Measurements from ENCODE around the gene LITAF. TPM values are rescaled to one million over a fixed set of nuclear protein-coding genes. Genes with fewer than 3 reads are reported as not detected.

LITAF gene
- total RNA-seq, 8 experiments from 2014 or later: 11.0 to 73.6 (median 27.5) TPM

GRCh38 chr16:11575223-11575589 is 11.5 kb downstream of the LITAF start:
- Histone ChIP-seq H3K4me1 (replicated peaks in 1 of 2) (peaks cover 7 to 10% of the 10 kb centered on the region in 2 donors), H3K4me3 (no peak overlapping the region), H3K27ac (no peak overlapping the region)
- WGBS, 10 experiments: 92 to 100% (median 93%) methylated on average over 1 to 3 of the region's 7 CpGs; no CpG with 5 or more reads in 7 of the 10 experiments
- in situ Hi-C loops (cut with MboI; ENCODE audit: low pct_unique_long_range_greater_than_20kb in 2 of 9, low sequenced_read_pairs in 9 of 9, unreplicated experiment in 9 of 9): no loop called here
- no peak for ATAC-seq (replicated peaks in 6 of 8)

GRCh38 chr16:11572301-11572995 is 14.3 kb downstream of the LITAF start:
- ATAC-seq (replicated peaks in 6 of 8): peak in 1 of 8 experiments; percentile 13
- Histone ChIP-seq H3K4me3 (no peak overlapping the region), H3K27ac (no peak overlapping the region), H3K4me1 (replicated peaks in 1 of 2) (peaks cover 7 to 10% of the 10 kb centered on the region in 2 donors)
- WGBS, 10 experiments: 50 to 100% (median 91%) methylated on average over 1 to 8 of the region's 17 CpGs
- in situ Hi-C loops (cut with MboI; ENCODE audit: low pct_unique_long_range_greater_than_20kb in 2 of 9, low sequenced_read_pairs in 9 of 9, unreplicated experiment in 9 of 9): no loop called here

- WGBS, 10 experiments: 72 to 87% (median 80%) methylated on average over 1 to 3 of the region's 4 CpGs; no CpG with 5 or more reads in 5 of the 10 experiments
- Histone ChIP-seq H3K27ac (no peak overlapping the region), H3K4me3 (no peak overlapping the region), H3K4me1 (replicated peaks in 1 of 2) (peaks cover 1 to 5% of the 10 kb centered on the region in 2 donors)
- ATAC-seq (replicated peaks in 6 of 8): no peak
- in situ Hi-C loops (cut with MboI; ENCODE audit: low pct_unique_long_range_greater_than_20kb in 2 of 9, low sequenced_read_pairs in 9 of 9, unreplicated experiment in 9 of 9): no loop called here
Observed at GRCh38 chr16:11571549-11571948, 15.2 kb downstream of the LITAF start.

GRCh38 chr16:11570806-11571205 is 15.9 kb downstream of the LITAF start:
- no peak overlapping the region for H3K27ac ChIP-seq
- in situ Hi-C loops (cut with MboI; ENCODE audit: low pct_unique_long_range_greater_than_20kb in 2 of 9, low sequenced_read_pairs in 9 of 9, unreplicated experiment in 9 of 9): no loop called here
- H3K4me1 ChIP-seq (replicated peaks in 1 of 2): peaks cover 0 to 4% of the 10 kb centered on the region in 2 donors
- WGBS, 10 experiments: 47 to 100% (median 77%) methylated on average over 1 to 4 of the region's 5 CpGs; no CpG with 5 or more reads in 5 of the 10 experiments
- no peak for ATAC-seq (replicated peaks in 6 of 8)
- H3K4me3 ChIP-seq: no peak overlapping the region

GRCh38 chr16:11570258-11570657 is 16.5 kb downstream of the LITAF start:
- in situ Hi-C loops (cut with MboI; ENCODE audit: low pct_unique_long_range_greater_than_20kb in 2 of 9, low sequenced_read_pairs in 9 of 9, unreplicated experiment in 9 of 9): no loop called here
- H3K4me3 ChIP-seq: no peak overlapping the region
- no peak overlapping the region for H3K27ac ChIP-seq
- peaks cover 0 to 4% of the 10 kb centered on the region in 2 donors for H3K4me1 ChIP-seq (replicated peaks in 1 of 2)
- 50 to 100% (median 82%) methylated on average over 1 to 5 of the region's 6 CpGs; no CpG with 5 or more reads in 4 of the 10 experiments for WGBS, 10 experiments
- no peak for ATAC-seq (replicated peaks in 6 of 8)

GRCh38 chr16:11566398-11566797 is 20.3 kb downstream of the LITAF start:
- no peak for ATAC-seq (replicated peaks in 6 of 8)
- H3K4me3 ChIP-seq: no peak overlapping the region
- in situ Hi-C loops (cut with MboI; ENCODE audit: low pct_unique_long_range_greater_than_20kb in 2 of 9, low sequenced_read_pairs in 9 of 9, unreplicated experiment in 9 of 9): no loop called here
- peaks cover 1 to 4% of the 10 kb centered on the region in 2 donors for H3K4me1 ChIP-seq (replicated peaks in 1 of 2)
- H3K27ac ChIP-seq: no peak overlapping the region
- WGBS, 10 experiments: 65 to 100% (median 87%) methylated on average over 1 to 8 of the region's 9 CpGs; no CpG with 5 or more reads in 1 of the 10 experiments

- in situ Hi-C loops (cut with MboI; ENCODE audit: low pct_unique_long_range_greater_than_20kb in 2 of 9, low sequenced_read_pairs in 9 of 9, unreplicated experiment in 9 of 9): no loop called here
- Histone ChIP-seq H3K27ac (no peak overlapping the region), H3K4me3 (no peak overlapping the region), H3K4me1 (replicated peaks in 1 of 2) (peaks cover under 1 to 9% of the 10 kb centered on the region in 2 donors)
- 87 to 100% (median 97%) methylated on average over 1 to 9 of the region's 11 CpGs; no CpG with 5 or more reads in 3 of the 10 experiments for WGBS, 10 experiments
- no peak for ATAC-seq (replicated peaks in 6 of 8)
Observed at GRCh38 chr16:11565665-11566064, 21.1 kb downstream of the LITAF start.

- no peak for ATAC-seq (replicated peaks in 6 of 8)
- WGBS, 10 experiments: 73 to 100% (median 91%) methylated on average over 2 to 17 of the region's 24 CpGs; no CpG with 5 or more reads in 1 of the 10 experiments
- no peak overlapping the region for H3K27ac ChIP-seq
- H3K4me3 ChIP-seq: no peak overlapping the region
- H3K4me1 ChIP-seq (replicated peaks in 1 of 2): peaks cover 0 to 16% of the 10 kb centered on the region in 2 donors
- in situ Hi-C loops (cut with MboI; ENCODE audit: low pct_unique_long_range_greater_than_20kb in 2 of 9, low sequenced_read_pairs in 9 of 9, unreplicated experiment in 9 of 9): no loop called here
Observed at GRCh38 chr16:11564046-11564926, 22.4 kb downstream of the LITAF start.

- WGBS, 10 experiments: 20 to 100% (median 51%) methylated on average over 1 to 6 of the region's 6 CpGs; no CpG with 5 or more reads in 3 of the 10 experiments
- peaks cover 0 to 16% of the 10 kb centered on the region in 2 donors for H3K4me1 ChIP-seq (replicated peaks in 1 of 2)
- no peak overlapping the region for H3K27ac ChIP-seq
- no peak overlapping the region for H3K4me3 ChIP-seq
- peak in 1 of 8 experiments; percentile 26 for ATAC-seq (replicated peaks in 6 of 8)
- in situ Hi-C loops (cut with MboI; ENCODE audit: low pct_unique_long_range_greater_than_20kb in 2 of 9, low sequenced_read_pairs in 9 of 9, unreplicated experiment in 9 of 9): no loop called here
Observed at GRCh38 chr16:11563493-11564040, 23.2 kb downstream of the LITAF start.

- no peak overlapping the region for H3K4me3 ChIP-seq
- peaks cover 2 to 19% of the 10 kb centered on the region in 2 donors for H3K4me1 ChIP-seq (replicated peaks in 1 of 2)
- H3K27ac ChIP-seq: no peak overlapping the region
- no peak for ATAC-seq (replicated peaks in 6 of 8)
- 87 to 100% (median 96%) methylated on average over 2 to 9 of the region's 10 CpGs; no CpG with 5 or more reads in 2 of the 10 experiments for WGBS, 10 experiments
- in situ Hi-C loops (cut with MboI; ENCODE audit: low pct_unique_long_range_greater_than_20kb in 2 of 9, low sequenced_read_pairs in 9 of 9, unreplicated experiment in 9 of 9): no loop called here
Observed at GRCh38 chr16:11562941-11563340, 23.8 kb downstream of the LITAF start.

- peaks cover 7 to 24% of the 10 kb centered on the region in 2 donors for H3K4me1 ChIP-seq (replicated peaks in 1 of 2)
- ATAC-seq (replicated peaks in 6 of 8): no peak
- in situ Hi-C loops (cut with MboI; ENCODE audit: low pct_unique_long_range_greater_than_20kb in 2 of 9, low sequenced_read_pairs in 9 of 9, unreplicated experiment in 9 of 9): no loop called here
- H3K27ac ChIP-seq: peak overlapping the region in 1 of 2 donors; percentile 19
- H3K4me3 ChIP-seq: no peak overlapping the region
- 52 to 100% (median 80%) methylated on average over 2 to 7 of the region's 7 CpGs; no CpG with 5 or more reads in 3 of the 10 experiments for WGBS, 10 experiments
Observed at GRCh38 chr16:11562411-11562810, 24.3 kb downstream of the LITAF start.

- Histone ChIP-seq H3K4me3 (no peak overlapping the region), H3K27ac (no peak overlapping the region), H3K4me1 (replicated peaks in 1 of 2) (peaks cover 7 to 25% of the 10 kb centered on the region in 2 donors)
- in situ Hi-C loops (cut with MboI; ENCODE audit: low pct_unique_long_range_greater_than_20kb in 2 of 9, low sequenced_read_pairs in 9 of 9, unreplicated experiment in 9 of 9): no loop called here
- no peak for ATAC-seq (replicated peaks in 6 of 8)
- WGBS, 10 experiments: 86 to 100% (median 89%) methylated on average over 1 of the region's 3 CpGs; no CpG with 5 or more reads in 7 of the 10 experiments
Observed at GRCh38 chr16:11561856-11562255, 24.9 kb downstream of the LITAF start.

- in situ Hi-C loops (cut with MboI; ENCODE audit: low pct_unique_long_range_greater_than_20kb in 2 of 9, low sequenced_read_pairs in 9 of 9, unreplicated experiment in 9 of 9): no loop called here
- peaks cover 7 to 25% of the 10 kb centered on the region in 2 donors for H3K4me1 ChIP-seq (replicated peaks in 1 of 2)
- no peak overlapping the region for H3K4me3 ChIP-seq
- no peak for ATAC-seq (replicated peaks in 6 of 8)
- H3K27ac ChIP-seq: no peak overlapping the region
- WGBS, 10 experiments: 41 to 87% (median 70%) methylated on average over 1 to 4 of the region's 4 CpGs; no CpG with 5 or more reads in 1 of the 10 experiments
Observed at GRCh38 chr16:11561454-11561805, 25.3 kb downstream of the LITAF start.
